Measurements from ENCODE around the gene ANKS1B. TPM values are rescaled to one million over a fixed set of nuclear protein-coding genes. Genes with fewer than 3 reads are reported as not detected.

The ANKS1B gene
- total RNA-seq, 1 experiment from 2014 or later: 9.7 TPM

DNA sequence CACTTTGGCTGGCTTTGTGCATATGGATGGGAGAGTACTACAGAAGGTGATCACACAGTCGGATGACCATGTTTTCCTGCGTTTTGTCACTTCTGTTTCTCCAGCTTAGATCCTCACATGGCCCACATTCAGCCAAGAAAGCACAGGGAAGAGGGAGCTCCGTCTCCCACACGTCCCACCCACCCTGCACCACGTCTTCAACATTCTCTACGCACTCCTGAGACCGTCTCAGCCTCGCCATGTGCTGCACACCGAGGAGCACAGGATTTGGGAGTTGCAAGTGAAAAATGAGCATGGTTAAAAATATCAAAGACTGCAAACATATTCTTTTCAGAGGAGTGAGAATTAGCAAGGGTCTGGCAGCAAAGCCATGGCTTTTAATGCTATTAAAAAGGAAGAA is 1217.5 kb downstream of the ANKS1B start:
- DNase-seq (ENCODE audit: low read depth, low spot score) (no peak), ATAC-seq (no peak)
- intact Hi-C loops (cut with micrococcal nuclease; ENCODE audit: unreplicated experiment): no loop called here
- TF ChIP-seq POLR2AphosphoS5 (IDR thresholded peaks at IDR 0.05; ENCODE audit: low read depth, low read length) (no peak), TCF7L2 (IDR thresholded peaks at IDR 0.05; ENCODE audit: low read depth, low read length) (no peak), SIN3A (IDR thresholded peaks at IDR 0.05; ENCODE audit: borderline replicate concordance, insufficient read depth, low read depth, low read length) (no peak)
- TF ChIP-seq, protein P1, sequence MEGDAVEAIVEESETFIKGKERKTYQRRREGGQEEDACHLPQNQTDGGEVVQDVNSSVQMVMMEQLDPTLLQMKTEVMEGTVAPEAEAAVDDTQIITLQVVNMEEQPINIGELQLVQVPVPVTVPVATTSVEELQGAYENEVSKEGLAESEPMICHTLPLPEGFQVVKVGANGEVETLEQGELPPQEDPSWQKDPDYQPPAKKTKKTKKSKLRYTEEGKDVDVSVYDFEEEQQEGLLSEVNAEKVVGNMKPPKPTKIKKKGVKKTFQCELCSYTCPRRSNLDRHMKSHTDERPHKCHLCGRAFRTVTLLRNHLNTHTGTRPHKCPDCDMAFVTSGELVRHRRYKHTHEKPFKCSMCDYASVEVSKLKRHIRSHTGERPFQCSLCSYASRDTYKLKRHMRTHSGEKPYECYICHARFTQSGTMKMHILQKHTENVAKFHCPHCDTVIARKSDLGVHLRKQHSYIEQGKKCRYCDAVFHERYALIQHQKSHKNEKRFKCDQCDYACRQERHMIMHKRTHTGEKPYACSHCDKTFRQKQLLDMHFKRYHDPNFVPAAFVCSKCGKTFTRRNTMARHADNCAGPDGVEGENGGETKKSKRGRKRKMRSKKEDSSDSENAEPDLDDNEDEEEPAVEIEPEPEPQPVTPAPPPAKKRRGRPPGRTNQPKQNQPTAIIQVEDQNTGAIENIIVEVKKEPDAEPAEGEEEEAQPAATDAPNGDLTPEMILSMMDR (IDR thresholded peaks at IDR 0.05): no peak
- TF ChIP-seq, protein P2, sequence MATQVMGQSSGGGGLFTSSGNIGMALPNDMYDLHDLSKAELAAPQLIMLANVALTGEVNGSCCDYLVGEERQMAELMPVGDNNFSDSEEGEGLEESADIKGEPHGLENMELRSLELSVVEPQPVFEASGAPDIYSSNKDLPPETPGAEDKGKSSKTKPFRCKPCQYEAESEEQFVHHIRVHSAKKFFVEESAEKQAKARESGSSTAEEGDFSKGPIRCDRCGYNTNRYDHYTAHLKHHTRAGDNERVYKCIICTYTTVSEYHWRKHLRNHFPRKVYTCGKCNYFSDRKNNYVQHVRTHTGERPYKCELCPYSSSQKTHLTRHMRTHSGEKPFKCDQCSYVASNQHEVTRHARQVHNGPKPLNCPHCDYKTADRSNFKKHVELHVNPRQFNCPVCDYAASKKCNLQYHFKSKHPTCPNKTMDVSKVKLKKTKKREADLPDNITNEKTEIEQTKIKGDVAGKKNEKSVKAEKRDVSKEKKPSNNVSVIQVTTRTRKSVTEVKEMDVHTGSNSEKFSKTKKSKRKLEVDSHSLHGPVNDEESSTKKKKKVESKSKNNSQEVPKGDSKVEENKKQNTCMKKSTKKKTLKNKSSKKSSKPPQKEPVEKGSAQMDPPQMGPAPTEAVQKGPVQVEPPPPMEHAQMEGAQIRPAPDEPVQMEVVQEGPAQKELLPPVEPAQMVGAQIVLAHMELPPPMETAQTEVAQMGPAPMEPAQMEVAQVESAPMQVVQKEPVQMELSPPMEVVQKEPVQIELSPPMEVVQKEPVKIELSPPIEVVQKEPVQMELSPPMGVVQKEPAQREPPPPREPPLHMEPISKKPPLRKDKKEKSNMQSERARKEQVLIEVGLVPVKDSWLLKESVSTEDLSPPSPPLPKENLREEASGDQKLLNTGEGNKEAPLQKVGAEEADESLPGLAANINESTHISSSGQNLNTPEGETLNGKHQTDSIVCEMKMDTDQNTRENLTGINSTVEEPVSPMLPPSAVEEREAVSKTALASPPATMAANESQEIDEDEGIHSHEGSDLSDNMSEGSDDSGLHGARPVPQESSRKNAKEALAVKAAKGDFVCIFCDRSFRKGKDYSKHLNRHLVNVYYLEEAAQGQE (IDR thresholded peaks at IDR 0.05; ENCODE audit: insufficient read depth in 1 of 2, low read depth in 2 of 2, low read length in 1 of 2): no peak
- H3K36me3 ChIP-seq (ENCODE audit: control insufficient read depth, insufficient read depth, low read length): no peaks in the 10 kb centered on the region
- no peaks in the 10 kb centered on the region for H3K4me1 ChIP-seq (ENCODE audit: control insufficient read depth, insufficient read depth, low read length)
- in situ Hi-C loops (cut with HindIII; ENCODE audit: low pct_unique_long_range_greater_than_20kb, low sequenced_read_pairs): no loop called here
- ChIA-PET CTCF (no interaction called here), POLR2A (no interaction called here)
- no peaks in the 10 kb centered on the region for H3K9me3 ChIP-seq (ENCODE audit: control insufficient read depth, insufficient read depth, low read depth, low read length)
- no peaks in the 10 kb centered on the region for H3K27me3 ChIP-seq (ENCODE audit: control insufficient read depth, insufficient read depth, low read length)
- H3K4me3 ChIP-seq (ENCODE audit: low read depth in 2 of 2, low read length in 2 of 2): no peak overlapping the region
- BruUV-seq (replicated peaks): no TSS peak
- no peak overlapping the region for H3K27ac ChIP-seq (ENCODE audit: low read length)

DNA sequence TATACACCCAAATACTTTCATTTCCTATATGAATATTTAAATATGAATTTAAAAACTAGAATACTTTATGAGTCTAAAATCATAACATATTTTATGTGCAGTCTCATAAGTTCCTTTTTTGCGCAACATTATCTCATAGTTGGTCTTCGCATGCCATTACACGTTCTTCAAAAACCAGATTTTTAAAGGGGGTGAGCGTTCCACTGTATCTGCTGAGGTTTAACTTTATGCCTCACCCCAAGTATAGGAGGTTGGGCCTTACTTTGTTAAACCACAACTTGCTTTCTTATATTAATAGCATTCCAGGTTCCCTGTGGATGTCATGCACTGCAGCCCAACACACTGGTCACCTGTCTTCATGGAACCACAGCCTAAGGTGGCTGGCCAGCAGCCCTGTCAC is 1221.1 kb downstream of the ANKS1B start:
- no peak for DNase-seq (ENCODE audit: low read depth, low spot score)
- Histone ChIP-seq H3K36me3 (ENCODE audit: control insufficient read depth, insufficient read depth, low read length) (no peaks in the 10 kb centered on the region), H3K4me1 (ENCODE audit: control insufficient read depth, insufficient read depth, low read length) (no peaks in the 10 kb centered on the region), H3K27ac (ENCODE audit: low read length) (no peak overlapping the region), H3K4me3 (ENCODE audit: low read depth in 2 of 2, low read length in 2 of 2) (no peak overlapping the region), H3K9me3 (ENCODE audit: control insufficient read depth, insufficient read depth, low read depth, low read length) (no peaks in the 10 kb centered on the region), H3K27me3 (ENCODE audit: control insufficient read depth, insufficient read depth, low read length) (no peaks in the 10 kb centered on the region)
- POLR2A ChIA-PET: no interaction called here
- in situ Hi-C loops (cut with HindIII; ENCODE audit: low pct_unique_long_range_greater_than_20kb, low sequenced_read_pairs) (no loop called here), intact Hi-C loops (cut with micrococcal nuclease; ENCODE audit: unreplicated experiment) (no loop called here)
- ATAC-seq: no peak
- CTCF ChIA-PET: no interaction called here
- TF ChIP-seq, protein P2 (IDR thresholded peaks at IDR 0.05; ENCODE audit: insufficient read depth in 1 of 2, low read depth in 2 of 2, low read length in 1 of 2): no peak
- TF ChIP-seq, protein P1 (IDR thresholded peaks at IDR 0.05): no peak
- no peak for TF ChIP-seq POLR2AphosphoS5 (IDR thresholded peaks at IDR 0.05; ENCODE audit: low read depth, low read length)
- no peak for TF ChIP-seq SIN3A (IDR thresholded peaks at IDR 0.05; ENCODE audit: borderline replicate concordance, insufficient read depth, low read depth, low read length)
- no peak for TF ChIP-seq TCF7L2 (IDR thresholded peaks at IDR 0.05; ENCODE audit: low read depth, low read length)
- no TSS peak for BruUV-seq (replicated peaks)
